Mammary epithelial cell (primary cell): ENCODE results near the gene TRIM45.

Experiments
- CTCF ChIP-seq, 2 donors: IDR thresholded peaks in 1 of 2; conservative IDR thresholded peaks in 1 of 2; 2 replicates each; pipeline ENCODE4 v1.5.1; 2011 to 2012; ENCODE audit warnings: inconsistent platforms in 2 of 2, low read length in 2 of 2, mild to moderate bottlenecking in 2 of 2, control low read depth in 1 of 2, low read depth in 1 of 2; ENCODE audit not compliant: insufficient read depth in 1 of 2; ENCODE audit errors: extremely low read depth in 1 of 2
- EZH2 ChIP-seq: IDR thresholded peaks from 2 replicates; pipeline ENCODE4 v1.6.1; 2012; ENCODE audit warnings: low read length, inconsistent platforms, borderline replicate concordance

- TF ChIP-seq CTCF (conservative IDR thresholded peaks at IDR 0.05 in 1 of 2, IDR thresholded peaks at IDR 0.05 in 1 of 2; ENCODE audit: extremely low read depth in 1 of 2, insufficient read depth in 1 of 2, low read depth in 1 of 2, low read length in 2 of 2) (no peak), EZH2 (no peak)
Measured at GRCh38 chr1:117167402-117167801, 45.9 kb upstream of the TRIM45 start.
